ENCODE measurements around the gene DCK.

DNA sequence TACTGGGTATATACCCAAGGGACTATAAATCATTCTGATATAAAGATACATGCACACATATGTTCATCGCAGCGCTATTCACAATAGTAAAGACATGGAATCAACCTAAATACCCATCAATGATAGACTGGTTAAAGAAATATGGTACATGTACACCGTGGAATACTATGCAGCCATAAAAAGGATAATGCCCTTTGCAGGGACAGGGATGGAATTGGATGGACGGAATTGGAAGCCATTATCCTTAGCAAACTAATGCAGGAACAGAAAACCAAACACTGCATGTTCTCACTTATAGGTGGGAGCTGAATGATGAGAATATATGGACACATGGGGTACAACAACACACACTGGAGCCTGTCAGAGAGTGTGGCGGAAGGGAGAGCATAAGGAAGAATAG is 55.9 kb downstream of the DCK start:
- TF ChIP-seq, protein P1, sequence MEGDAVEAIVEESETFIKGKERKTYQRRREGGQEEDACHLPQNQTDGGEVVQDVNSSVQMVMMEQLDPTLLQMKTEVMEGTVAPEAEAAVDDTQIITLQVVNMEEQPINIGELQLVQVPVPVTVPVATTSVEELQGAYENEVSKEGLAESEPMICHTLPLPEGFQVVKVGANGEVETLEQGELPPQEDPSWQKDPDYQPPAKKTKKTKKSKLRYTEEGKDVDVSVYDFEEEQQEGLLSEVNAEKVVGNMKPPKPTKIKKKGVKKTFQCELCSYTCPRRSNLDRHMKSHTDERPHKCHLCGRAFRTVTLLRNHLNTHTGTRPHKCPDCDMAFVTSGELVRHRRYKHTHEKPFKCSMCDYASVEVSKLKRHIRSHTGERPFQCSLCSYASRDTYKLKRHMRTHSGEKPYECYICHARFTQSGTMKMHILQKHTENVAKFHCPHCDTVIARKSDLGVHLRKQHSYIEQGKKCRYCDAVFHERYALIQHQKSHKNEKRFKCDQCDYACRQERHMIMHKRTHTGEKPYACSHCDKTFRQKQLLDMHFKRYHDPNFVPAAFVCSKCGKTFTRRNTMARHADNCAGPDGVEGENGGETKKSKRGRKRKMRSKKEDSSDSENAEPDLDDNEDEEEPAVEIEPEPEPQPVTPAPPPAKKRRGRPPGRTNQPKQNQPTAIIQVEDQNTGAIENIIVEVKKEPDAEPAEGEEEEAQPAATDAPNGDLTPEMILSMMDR (conservative IDR thresholded peaks at IDR 0.05; ENCODE audit: low read depth, low read length), result no peak
- TF ChIP-seq EZH2 (IDR thresholded peaks at IDR 0.05; ENCODE audit: low read length, unreplicated experiment), result no peak
- no peak for TF ChIP-seq EZH2phosphoT487 (IDR thresholded peaks at IDR 0.05; ENCODE audit: borderline replicate concordance, low read length)
